ENCODE data around the gene TMEM161A. TPM values are rescaled to one million over a fixed set of nuclear protein-coding genes. Genes with fewer than 3 reads are reported as not detected.

TMEM161A gene
- 28.5 and 34.2 TPM in 2 replicates for total RNA-seq

GRCh38 chr19:19138109-19138981 lies at the start of gene TMEM161A:
Gene TMEM161A (minus strand): TSS chr19:19138478. CDS start chr19:19138428, 50 bp downstream.

DNA sequence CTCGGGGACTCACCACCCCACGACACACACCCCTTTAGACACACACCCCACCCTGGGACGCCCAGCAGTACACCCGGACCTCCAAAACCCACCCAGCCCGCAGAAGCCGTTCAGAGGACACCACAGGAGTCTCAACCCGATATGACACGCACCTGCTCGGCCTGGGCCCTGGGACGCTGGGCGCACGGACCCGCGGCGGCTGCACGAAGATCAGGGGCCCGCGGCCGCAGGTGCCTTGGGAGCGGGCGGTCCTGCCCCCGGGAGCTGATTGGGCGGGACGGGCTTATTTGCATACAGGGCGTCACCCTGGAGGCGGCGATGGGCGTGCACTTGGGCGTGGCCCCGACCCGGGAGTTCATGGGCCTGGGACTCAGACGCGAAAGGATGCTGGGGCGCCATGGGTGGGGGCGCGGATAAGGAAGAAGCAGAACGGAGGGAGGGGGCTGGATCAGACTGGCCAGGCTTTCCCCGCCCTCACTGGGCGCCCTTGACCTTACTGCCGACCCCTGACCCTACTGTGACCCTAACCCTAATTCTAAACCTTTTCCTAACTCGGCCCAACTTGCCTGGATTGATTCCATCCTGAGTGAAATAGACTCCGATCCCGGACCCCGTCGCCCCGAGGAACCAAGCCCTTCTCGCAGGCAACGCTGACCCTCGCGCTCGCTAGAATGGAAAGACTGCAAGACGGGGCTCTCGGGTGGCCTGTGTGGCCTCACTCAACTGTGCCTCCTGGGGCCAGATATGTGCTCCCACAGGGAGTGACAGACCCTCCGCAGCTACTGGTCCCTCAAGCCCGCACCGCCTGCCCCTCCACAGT lies 32.0 kb upstream of the TMEM161A start, which contains the start of gene MEF2B:
Gene MEF2B (minus strand): TSS at position 211 of the 820 bp plus-strand sequence. CDS start 19,528 bp downstream, outside the sequence.

Other genes starting within 250 kb of the TMEM161A start
- 1.6 and 3.6 TPM in 2 replicates for gene CERS1, start 242.3 kb downstream of the TMEM161A start, total RNA-seq
- gene COPE, start 219.1 kb downstream of the TMEM161A start, total RNA-seq = 346 and 365 TPM in 2 replicates
- gene DDX49, start 218.8 kb downstream of the TMEM161A start, total RNA-seq = 59.0 and 80.2 TPM in 2 replicates
- 59.8 and 139 TPM in 2 replicates for gene HOMER3, start 197.3 kb downstream of the TMEM161A start, total RNA-seq
- 15.3 and 24.3 TPM in 2 replicates for gene SUGP2, start 105.0 kb downstream of the TMEM161A start, total RNA-seq
- 28.7 and 33.5 TPM in 2 replicates for gene ARMC6, start 104.9 kb downstream of the TMEM161A start, total RNA-seq
- gene SLC25A42, start 74.5 kb downstream of the TMEM161A start, total RNA-seq = 4.3 and 5.5 TPM in 2 replicates
- not detected in 2 replicates for gene MEF2B, start 31.8 kb upstream of the TMEM161A start, total RNA-seq
- 7.9 and 21.1 TPM in 2 replicates for gene BORCS8, start 53.7 kb upstream of the TMEM161A start, total RNA-seq
- 49.9 and 70.4 TPM in 2 replicates for gene RFXANK, start 53.8 kb upstream of the TMEM161A start, total RNA-seq
- gene NR2C2AP, start 64.9 kb upstream of the TMEM161A start, total RNA-seq = 4.7 and 7.9 TPM in 2 replicates
- not detected in 2 replicates for gene NCAN, start 73.5 kb upstream of the TMEM161A start, total RNA-seq
- 0.49 and 0.72 TPM in 2 replicates for gene TM6SF2, start 134.8 kb upstream of the TMEM161A start, total RNA-seq
- gene SUGP1, start 182.0 kb upstream of the TMEM161A start, total RNA-seq = 27.4 and 32.9 TPM in 2 replicates
- 17.7 and 21.4 TPM in 2 replicates for gene MAU2, start 182.4 kb upstream of the TMEM161A start, total RNA-seq

Data from cardiac atrium fibroblast (primary cell).